Melanocyte of skin (primary cell): Measurements from ENCODE around the gene MDGA2. TPM values are rescaled to one million over a fixed set of nuclear protein-coding genes. Genes with fewer than 3 reads are reported as not detected.

Source experiments
- small RNA-seq, 2 donors: library from RNA; depleted of rRNA; stranded (forward); fragments of <200 nt; gene quantifications; one replicate each; pipeline ENCODE3, GENCODE V24; 2012
- total RNA-seq, 2 donors: library from RNA; depleted of rRNA; stranded (reverse); fragments of >200 nt; gene quantifications; 2 replicates each; pipeline ENCODE4 v1.2.3, GENCODE V29; 2012

Gene MDGA2
- total RNA-seq: 10 to 100 TPM; 12.7 to 13.3 TPM

GRCh38 chr14:47675466-47676314 lies at the start of gene MDGA2:
Gene MDGA2 (minus strand): TSS chr14:47675605.

Small RNA genes lying within 50 kb of the gene (small RNA-seq; reads per million reads assigned to genes)
- 0 reads per million in 2 donors for gene RF00402
